Fibroblast of skin of abdomen (primary cell): Measurements from ENCODE around the gene JMJD4.

Experiments used
- DNase-seq: peaks from one replicate; pipeline ENCODE4 v3.0.0-alpha.2; 2013

JMJD4 gene

DNA sequence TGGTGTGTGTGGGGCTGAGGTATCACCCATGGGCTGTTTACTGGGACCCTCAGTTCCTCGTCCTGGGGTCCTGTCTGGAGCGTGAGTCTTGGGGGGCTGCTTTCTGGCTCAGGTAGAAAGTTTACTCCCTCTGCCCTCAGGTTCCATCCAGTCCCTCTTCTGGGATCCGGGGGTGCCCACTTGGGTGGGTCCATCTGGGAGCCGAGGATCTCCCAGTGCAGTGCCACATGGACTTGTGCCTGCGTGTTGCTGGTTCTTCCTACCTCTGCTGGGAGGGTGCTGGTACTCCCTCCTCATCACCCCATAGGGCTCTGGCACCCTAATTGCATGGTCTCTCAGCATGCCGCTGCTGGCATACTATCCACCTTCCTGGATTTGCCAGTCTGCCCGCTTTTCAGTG is 14.1 kb upstream of the JMJD4 start:
- no peak for DNase-seq

DNA sequence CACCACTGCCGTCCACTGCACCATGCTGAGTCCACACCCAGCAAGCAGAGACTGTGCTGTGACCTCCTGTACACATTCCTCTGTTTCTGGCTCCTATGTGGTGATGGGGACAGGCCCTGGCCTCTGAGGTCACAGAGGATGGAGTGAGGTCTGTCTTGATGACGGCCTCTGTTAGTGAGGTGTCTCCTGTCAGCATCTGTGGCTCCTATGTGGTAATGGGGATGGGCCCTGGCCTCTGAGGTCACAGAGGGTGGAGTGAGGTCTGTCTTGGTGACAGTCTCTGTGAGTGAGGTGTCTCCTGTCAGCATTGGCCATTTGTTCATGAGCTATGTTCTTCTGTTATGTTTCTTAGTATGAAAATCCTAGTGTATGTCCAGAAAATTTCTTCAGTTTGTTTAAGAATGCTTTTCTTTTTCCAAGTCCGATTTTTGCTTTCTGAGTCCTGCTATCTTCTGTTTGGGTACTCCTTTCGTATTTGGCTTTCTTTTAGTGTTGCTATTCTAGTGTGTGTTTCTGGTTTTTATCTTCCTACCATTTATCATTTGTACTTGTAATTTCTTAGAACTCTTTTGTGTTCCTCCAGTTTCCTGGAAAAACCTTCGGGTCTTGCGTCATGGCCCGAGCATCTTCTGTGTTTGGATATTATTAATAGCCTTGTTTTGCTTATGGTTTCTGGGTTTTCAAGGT is 13.5 kb upstream of the JMJD4 start:
- DNase-seq: no peak

DNA sequence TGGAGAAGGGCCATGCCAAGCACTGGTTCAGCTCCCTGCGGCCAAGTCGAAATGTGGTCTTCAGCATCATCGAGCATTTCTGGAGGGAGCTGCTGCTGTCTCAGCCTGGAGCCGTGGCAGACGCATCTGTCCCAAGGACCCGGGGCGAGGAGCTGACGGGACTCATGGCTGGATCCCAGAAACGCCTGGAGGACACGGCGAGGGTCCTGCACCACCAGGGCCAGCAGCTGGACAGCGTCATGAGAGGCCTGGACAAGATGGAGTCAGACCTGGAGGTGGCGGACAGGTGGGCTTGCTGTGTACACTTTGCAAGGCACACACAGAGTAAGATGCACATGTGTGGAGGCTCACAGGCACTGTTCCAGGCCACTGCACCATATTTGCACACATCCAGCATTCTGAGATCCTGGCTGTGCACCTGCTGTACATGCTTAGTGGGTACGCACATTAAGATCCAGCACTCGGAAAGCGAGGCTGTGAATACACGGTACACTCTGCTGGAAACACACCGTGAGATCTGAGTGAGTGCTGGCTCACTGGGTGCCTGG is 12.9 kb upstream of the JMJD4 start:
- no peak for DNase-seq

DNA sequence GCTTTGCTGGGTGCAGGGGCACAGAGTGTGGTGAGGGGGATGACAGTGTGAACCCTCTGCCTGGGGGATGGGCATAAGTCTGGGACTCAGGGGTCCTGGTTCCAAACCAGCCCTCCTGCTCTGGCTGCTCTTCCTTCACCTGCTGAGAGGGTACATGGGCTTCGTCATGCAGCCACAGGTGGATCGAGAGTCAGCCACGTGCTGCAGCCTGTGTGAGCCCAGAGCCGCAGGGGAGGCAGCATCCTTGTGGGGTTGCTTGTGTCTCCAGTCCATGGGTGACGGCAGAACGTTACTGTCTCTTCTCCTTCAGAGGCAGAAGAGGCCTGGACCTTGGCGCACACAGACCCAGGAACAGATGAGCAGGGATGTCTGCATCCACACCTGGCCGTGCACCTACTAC is 12.3 kb upstream of the JMJD4 start:
- no peak for DNase-seq

DNA sequence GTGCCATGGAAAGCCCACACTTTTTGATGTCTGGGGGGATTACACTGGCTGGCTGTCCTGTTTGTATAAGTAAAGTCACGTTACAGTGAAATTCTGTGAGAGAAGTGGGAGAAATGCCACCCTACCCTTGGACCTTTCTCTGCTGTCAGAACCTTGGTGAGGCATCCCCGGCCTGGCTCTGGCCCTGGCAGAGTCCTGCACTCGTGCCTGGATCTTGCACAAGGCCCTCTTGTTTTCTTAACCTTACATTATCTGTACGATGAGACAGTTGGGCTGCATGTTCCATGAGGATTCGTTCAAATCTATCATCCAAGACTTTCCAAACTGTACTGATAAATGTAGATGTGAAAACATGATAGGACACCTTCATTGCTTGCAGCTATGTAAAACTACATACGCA is 11.6 kb upstream of the JMJD4 start:
- no peak for DNase-seq

DNA sequence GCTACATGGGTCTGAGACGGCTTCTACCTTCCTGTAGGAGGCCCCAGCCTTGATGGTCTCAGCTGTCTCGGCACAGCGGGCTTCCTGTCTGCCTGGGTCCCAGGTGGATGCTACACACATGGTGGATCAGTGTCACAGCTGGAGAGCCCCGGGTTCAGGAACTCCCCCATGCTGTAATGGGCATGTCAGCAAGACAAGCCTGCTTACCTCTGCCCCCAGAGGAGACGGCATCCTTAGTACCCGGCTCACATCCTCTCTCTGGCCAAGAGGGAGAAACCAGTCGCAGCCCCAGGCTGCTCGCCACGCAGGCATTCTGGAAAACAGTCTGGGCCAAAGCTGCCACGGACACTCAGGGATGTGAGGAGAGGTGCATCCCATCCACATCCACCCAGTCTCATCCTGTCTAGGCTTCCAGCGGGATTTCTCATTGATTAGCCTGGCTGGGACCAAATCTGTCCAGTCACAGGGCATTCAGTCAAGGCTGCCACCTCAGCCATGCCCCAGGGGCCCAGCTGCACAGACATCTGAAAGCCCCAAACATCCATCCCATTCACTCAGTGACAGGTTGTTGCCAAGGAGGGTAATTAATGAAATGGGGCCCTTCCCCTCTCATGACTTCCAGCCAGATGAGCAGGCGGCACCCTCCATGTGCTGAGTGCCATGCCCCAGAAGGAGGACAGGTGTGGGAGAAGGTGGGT is 10.6 kb upstream of the JMJD4 start:
- DNase-seq: no peak

DNA sequence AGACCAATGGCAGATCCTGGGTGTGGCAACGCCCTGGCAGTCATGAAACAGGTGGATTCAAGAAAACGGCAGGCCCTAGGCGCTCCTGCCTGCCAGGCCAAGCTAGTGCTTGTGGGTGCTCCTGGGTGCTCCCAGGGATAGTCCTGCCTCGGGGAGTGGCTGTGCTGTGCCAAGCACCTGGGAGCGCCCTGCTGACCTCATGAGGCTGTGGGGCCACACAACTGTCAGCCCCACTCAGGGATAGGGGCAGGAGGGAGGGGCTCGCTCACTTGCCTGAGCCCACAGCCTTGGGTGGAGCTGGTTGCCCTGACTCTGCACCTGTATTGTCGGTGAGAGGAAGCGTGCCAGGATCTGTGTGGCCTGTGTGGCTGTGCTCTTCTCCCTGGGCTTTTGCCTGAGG is 9.6 kb upstream of the JMJD4 start:
- no peak for DNase-seq

DNA sequence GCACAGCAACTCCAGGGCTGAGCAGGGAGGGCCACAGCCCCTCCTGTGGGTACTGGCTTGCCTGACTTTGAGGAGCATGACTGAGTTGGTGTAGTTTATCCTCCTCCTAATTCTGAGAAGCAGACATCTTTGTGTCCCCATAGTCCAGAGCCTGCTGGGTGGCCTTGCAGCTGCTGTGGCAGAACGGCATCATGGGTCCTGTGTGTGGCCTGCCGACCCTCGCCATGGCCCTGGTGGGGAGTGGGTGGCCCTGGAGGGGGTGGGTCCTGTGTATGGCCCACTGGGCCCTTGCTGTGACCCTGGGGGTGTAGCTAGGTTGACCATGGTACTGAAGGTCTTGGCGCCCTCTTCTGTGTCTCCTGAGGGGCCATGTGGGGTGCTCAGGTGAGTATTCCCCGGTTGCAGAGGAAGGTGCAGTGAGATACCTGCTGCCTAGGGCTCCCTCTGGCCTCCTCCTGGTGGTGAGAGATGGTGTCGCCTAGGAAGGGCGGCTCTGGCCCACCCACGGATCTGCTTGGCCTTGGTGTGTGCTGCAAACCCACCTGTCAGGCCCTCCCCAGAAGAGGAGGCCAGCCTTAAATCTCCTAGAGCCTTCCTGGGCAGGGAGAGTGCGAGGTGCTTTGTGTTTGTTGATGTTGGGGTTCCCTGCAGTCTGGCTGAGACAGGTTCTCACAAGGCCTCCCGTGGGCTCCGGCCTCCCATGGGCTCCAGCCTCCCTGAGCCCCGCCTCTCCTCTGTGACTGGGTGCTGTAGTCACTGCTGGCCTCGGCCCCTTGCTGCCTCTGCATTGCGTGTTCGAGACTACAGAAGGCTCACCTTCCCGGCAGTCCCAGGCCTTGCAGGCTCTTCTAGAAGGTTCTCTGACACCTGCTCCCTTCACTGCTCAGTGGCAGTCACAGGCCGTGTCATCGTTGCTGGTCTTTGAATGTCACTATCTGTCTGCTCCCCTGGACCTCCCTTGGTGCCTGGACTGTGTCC is 7.9 kb upstream of the JMJD4 start:
- no peak for DNase-seq

DNA sequence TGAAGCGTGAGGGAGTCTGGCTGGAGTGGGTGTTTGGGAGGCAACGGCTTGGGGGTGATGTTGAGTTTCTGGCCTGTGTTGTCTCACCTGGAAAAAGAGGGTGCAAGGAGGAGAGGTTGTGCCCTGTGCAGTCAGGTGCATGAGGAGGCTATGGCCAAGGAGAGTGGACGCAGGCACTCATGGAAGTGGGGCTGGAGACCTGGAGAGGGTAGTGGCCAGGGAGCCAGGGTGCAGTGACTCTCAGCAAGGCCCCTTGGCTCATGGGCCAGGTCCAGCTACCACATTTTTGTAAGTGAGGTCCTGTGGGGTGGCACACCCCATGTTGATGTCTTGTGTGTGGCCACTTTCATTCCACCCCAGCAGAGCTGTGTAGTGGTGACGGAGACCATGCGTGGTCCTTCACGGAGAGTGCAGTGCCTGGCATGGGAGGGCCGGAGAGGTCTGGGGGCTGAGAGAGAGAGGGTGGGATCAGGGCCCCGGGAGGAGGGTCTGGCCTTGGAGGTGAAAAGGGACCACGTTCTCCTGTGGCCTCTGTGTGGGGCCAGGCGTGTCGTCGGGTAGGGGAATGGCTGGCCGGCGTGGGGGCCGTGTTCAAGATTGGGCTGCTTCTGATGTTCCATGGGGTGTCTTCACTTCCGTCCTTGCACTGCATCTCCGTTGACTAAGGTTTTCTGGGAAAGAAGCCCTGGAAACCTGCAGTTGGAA is 6.2 kb upstream of the JMJD4 start:
- no peak for DNase-seq

DNA sequence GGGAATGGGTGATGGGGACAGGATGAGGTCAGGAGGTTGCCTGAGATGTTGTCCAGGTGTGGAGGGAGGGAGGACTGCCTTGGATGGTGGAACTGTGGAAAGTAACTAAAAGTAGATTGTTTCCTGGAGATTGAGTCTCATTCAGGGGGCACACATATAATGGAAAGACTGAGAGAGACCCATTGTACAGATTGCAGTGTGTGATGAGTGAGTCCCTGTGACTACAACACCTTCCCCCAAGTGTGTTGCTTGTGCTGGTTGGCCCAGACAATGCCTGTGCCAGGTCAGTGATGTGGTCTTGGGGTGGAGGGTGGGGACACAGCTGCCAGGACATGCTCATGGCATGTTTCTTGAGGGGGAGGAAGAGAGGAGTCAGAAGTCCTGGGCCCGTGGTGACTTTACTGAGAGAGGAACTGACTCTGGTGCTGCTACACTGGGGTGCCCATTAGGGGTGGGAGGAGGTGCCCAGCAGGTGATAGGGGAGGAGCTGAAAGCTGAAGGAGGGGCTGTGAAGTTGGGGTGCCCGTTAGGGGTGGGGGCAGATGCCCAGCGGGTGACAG is 5.4 kb upstream of the JMJD4 start:
- DNase-seq: no peak

DNA sequence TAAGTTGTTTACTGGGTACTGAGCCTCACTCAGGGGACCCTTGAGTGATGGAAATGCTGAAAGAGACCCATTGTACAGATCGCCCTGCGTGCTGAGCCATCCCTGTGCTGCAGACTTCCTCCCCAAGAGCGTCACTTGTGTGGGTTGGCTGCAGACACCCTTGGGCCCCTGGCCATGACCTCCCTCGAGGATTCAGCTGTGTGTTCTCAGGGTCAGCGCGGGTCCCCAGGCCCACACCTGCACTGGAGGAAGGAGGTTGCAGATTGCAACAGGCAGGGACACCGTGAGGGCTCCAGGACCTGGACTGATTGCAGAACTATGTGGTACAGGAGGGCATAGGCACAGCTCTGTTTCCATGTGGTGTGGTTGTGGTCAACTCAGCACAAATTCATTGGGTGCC is 4.5 kb upstream of the JMJD4 start:
- no peak for DNase-seq

DNA sequence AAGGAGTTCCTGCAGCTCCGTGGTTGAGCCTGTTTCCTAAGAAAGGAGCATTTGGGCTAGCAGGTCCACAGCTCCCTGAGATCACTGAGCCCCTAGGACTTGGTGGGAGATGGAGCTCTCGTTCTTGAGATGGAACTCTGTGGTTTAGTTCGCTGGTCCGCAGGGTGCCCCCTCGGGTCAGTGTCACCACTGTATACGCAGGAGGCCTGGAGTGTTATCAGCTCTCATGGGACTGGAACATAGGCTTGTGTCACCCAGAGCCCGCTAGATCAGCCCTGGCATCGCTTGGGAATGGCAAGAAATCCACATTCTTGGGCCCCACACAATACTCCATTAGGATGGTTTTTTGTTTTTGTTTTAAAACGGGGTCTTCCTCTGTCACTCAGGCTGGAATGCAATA is 3.7 kb upstream of the JMJD4 start:
- no peak for DNase-seq

DNA sequence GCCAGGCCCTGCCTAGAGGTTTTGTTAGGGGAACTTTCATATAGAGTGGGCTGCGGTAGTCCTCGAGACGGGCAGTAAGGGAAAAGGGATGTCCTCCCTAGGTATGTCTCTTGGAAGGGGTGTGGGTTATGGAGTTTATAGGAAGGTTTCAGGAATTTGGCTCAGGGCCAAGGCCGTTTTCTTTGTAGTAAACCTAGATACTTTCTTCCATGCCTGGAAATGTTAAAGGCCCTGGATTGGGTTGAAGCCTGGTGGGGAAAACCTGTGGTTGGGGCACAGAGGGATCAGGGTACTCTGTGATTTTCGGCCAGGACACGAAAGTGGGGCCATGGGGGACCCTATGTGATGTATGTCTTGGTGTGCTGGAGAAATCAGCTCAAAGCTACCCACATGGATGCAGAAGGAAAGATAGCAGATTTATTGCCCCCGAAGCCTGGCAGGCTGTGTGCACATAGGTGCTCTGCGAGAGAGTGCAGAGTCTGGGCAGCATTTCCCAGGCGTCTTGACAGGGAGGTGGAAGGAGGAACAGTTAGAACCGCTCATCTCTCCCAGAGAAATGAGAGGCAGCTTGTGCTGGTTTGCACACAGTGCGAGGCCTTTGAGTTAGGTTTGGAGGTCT is 1.8 kb upstream of the JMJD4 start:
- no peak for DNase-seq

DNA sequence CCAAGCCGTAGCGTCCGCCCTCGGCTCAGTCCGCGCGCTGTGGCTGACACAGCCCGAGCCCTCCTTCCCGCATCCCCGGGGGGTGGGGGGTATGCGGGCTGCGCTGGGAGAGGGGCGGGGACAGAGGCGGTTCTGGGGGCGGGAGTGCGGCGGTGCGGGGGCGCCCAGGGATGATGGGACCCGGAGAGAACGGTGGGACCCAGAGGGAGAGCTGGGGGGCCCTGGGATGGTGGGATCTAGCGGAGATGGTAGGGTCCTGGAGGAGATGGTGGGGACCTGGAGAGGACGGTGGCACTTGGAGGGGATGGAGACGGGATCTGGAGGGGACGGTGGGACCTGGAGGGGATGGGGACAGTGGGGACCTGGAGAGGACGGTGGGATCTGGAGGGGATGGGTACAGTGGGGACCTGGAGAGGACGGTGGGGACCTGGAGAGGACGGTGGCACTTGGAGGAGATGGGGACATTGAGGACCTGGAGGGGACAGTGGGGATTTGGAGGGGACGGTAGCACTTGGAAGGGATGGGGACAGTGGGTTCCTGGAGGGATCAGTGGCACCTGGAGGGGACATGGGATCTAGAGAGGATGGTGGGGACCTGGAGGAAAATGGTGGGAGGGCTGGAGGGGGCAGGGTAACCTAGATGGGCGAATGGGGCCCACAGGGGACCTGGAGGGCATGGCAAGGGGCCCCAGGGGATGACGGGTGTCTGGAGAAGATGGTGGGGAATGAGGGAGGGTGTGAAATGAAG is 610 bp upstream of the JMJD4 start:
- no peak for DNase-seq

DNA sequence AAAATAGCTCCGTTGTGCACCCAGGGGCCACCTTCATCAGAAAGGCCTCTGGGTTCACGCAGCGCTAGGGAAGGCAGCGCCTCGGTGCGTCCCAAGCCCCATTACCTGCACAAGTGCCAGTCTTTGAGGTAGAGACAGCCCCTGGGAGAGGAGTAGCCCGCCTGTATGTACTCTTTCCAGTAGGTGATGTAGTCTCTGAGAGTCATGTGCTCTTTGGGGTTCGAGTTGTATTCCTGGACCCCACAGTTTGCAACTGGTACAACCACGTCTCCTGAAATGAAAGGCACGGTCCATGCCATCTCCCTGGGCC is 601 bp downstream of the JMJD4 start:
- DNase-seq: no peak

DNA sequence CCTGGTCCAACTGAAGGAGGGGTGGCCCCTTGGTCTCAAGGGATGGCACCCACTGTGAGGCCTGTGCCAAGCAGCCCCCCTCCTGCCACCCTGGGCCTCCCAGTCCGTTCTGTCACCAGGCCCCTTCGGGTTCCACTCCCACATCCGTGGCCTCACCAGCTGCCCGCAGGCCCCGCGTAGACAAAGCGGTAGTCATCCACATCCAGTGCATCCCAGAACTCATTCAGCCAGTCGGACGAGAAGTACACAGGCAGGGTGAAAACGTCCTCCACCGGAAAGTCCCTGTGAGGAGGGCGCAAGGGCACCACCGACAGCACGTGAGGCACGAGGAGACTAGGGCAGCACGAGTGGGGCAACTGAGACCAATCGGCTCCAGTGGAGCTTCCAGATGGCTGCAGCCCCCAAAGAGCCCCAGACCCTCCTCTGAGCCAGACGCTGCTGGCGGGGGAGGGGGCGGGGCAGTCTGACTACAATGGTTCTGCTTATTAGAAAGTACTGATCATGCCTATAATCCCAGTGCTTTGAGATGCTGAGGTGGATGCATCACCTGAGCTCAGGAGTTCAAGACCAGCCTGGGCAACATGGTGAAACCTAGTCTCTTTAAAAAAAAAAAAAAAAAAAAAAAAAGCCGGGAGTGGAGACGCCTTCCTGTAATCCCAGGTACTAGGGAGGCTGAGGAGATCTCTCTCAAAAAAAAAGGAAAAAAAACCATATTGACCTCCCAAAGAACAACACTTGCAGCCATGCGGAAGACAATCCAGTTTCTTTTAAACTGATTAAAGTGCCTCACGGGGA is 1.2 kb downstream of the JMJD4 start:
- DNase-seq: no peak

DNA sequence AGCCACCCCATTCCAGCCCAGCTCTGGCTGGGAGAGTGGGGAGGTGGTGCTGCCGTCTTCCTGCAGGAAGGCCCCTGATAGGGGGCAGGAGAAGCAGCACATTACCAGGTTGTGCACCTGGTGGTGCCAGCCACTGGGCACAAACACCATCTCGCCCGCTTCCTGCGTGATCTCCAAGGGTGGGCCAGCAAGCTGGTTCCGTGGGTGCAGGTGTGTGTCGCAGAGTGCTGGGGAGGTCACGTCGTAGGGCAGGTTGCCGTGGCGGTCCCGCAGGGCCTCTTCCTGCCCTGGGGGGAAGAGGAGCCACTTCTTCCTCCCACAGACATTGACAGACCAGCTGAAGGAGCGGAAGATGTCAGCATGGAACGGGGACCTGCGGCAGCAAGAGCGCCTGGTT is 1.8 kb downstream of the JMJD4 start:
- DNase-seq: no peak

DNA sequence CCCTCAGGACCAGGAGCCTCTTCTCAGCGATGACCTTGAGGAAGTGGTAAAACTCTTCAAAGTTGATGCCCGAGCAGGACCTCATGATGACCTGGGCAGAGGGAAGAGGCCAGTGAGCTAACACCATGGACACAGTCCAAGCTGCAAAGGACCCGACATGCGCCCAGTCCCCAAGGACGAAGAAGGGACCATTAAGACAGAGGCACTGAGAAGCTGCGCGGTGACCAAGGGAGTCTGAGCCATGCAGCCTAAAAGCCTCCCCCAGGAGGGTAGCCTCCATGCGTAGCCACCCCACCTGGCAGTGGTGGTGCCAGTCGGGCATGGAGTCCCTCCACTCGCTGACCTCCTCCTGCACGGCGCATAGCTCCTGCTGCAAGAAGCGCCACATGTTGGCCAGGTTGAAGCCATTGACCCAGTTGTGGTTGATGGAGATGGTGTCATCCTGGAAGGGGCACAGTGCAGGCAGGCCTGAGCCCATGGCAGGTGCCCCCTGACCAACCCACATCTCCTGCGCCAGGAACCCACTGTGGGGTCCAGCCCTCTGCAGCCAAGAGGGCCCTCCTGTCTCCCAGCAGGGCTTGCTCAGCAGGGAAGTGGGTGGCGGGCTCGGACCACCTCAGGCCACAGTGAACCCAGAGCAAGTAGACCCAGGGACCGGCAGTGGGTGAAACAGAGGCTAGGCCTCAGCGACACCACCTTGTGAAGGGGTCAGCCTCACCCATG is 2.4 kb downstream of the JMJD4 start:
- no peak for DNase-seq
